Measurements from ENCODE around the gene GRID2.

DNA sequence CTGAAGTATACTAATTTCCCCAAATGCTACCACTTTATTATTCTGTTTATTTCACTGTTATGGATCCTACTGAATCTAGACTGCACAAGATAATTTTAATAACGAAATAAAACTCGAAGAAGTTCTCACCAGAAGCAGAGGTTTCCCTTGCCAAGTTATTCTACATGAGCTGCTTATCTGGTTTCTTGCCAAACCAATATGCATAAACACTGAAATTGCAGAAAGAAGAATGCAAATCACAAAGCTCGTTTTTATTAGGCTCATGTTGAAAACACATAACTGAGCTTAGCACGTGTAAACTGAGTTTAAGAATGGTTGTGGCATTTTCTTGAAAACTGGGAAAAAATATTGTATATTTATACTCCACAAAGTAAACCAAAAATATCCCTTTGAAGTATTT is 35.9 kb downstream of the GRID2 start:
- TF ChIP-seq, protein P1, sequence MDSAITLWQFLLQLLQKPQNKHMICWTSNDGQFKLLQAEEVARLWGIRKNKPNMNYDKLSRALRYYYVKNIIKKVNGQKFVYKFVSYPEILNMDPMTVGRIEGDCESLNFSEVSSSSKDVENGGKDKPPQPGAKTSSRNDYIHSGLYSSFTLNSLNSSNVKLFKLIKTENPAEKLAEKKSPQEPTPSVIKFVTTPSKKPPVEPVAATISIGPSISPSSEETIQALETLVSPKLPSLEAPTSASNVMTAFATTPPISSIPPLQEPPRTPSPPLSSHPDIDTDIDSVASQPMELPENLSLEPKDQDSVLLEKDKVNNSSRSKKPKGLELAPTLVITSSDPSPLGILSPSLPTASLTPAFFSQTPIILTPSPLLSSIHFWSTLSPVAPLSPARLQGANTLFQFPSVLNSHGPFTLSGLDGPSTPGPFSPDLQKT (CRISPR knock-in tag; IDR thresholded peaks at IDR 0.05; ENCODE audit: borderline replicate concordance), result no peak
- TF ChIP-seq JUNB (CRISPR knock-in tag; IDR thresholded peaks at IDR 0.05; ENCODE audit: borderline replicate concordance) (no peak), ZNF24 (IDR thresholded peaks at IDR 0.05) (no peak), EZH2 (conservative IDR thresholded peaks at IDR 0.05; ENCODE audit: low read depth, low read length) (no peak), EHMT2 (IDR thresholded peaks at IDR 0.05; ENCODE audit: borderline replicate concordance, low read depth, low read length) (no peak), PCBP2 (optimal IDR thresholded peaks at IDR 0.05; ENCODE audit: low read depth, low read length, poor library complexity, severe bottlenecking) (no peak), THAP9 (CRISPR knock-in tag; IDR thresholded peaks at IDR 0.05; ENCODE audit: borderline replicate concordance) (no peak)

Data from HepG2 (cell line).